ENCODE data around the gene KIAA1614. TPM values are rescaled to one million over a fixed set of nuclear protein-coding genes. Genes with fewer than 3 reads are reported as not detected.

The KIAA1614 gene
- total RNA-seq, 4 donors from 2014 or later, result 1.0 to 17.1 (median 6.6) TPM

DNA sequence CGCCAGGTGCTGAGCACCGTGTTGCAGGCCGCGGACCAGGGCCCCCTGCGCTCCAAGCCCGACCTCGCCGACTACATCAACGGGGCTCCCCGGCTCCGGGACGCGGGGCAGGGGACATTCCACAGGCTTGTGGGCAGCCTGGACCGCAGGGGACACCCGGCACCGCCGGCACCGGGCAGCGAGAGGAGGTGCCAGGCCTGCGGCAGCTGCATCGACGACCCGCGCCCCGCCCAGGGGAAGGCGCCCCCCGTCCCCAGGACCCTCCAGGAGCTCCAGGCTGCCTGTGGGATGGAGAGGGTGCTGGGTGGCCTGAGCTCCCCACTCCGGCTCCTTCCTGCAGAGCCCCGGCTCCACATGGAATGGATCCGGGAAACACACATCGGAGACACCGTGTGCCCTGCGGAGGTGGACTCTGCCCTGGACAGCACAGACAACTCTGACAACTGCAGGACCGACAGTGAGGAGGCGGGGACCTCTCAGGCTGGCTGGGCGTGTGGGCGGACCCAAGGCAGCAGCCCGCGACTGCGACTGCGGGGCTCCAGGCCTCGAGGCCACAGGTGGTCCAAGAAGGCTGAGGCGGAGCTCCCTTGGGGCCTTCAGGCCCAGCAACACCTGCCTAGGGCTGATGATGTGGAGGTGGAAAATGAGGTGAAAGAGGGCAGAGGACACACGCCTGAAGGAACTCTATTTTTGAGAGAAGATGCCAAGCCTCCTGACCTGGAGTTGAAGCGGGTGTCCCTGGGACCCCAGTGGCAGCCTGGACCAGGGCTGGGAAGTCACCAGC is 22.8 kb downstream of the KIAA1614 start:
- TF ChIP-seq, protein P1, sequence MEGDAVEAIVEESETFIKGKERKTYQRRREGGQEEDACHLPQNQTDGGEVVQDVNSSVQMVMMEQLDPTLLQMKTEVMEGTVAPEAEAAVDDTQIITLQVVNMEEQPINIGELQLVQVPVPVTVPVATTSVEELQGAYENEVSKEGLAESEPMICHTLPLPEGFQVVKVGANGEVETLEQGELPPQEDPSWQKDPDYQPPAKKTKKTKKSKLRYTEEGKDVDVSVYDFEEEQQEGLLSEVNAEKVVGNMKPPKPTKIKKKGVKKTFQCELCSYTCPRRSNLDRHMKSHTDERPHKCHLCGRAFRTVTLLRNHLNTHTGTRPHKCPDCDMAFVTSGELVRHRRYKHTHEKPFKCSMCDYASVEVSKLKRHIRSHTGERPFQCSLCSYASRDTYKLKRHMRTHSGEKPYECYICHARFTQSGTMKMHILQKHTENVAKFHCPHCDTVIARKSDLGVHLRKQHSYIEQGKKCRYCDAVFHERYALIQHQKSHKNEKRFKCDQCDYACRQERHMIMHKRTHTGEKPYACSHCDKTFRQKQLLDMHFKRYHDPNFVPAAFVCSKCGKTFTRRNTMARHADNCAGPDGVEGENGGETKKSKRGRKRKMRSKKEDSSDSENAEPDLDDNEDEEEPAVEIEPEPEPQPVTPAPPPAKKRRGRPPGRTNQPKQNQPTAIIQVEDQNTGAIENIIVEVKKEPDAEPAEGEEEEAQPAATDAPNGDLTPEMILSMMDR (IDR thresholded peaks at IDR 0.05), result no peak
- no peak for TF ChIP-seq POLR2A (IDR thresholded peaks at IDR 0.05)
- H3K4me1 ChIP-seq, result no peaks in the 10 kb centered on the region
- no peaks in the 10 kb centered on the region for H3K36me3 ChIP-seq
- intact Hi-C loops (cut with DNase I; ENCODE audit: low total_unique reads), result no loop called here
- DNase-seq, result no peak
- no peaks in the 10 kb centered on the region for H3K27me3 ChIP-seq
- H3K9me3 ChIP-seq, result no peaks in the 10 kb centered on the region
- no peak overlapping the region for H3K4me3 ChIP-seq
- no peak overlapping the region for H3K27ac ChIP-seq

DNA sequence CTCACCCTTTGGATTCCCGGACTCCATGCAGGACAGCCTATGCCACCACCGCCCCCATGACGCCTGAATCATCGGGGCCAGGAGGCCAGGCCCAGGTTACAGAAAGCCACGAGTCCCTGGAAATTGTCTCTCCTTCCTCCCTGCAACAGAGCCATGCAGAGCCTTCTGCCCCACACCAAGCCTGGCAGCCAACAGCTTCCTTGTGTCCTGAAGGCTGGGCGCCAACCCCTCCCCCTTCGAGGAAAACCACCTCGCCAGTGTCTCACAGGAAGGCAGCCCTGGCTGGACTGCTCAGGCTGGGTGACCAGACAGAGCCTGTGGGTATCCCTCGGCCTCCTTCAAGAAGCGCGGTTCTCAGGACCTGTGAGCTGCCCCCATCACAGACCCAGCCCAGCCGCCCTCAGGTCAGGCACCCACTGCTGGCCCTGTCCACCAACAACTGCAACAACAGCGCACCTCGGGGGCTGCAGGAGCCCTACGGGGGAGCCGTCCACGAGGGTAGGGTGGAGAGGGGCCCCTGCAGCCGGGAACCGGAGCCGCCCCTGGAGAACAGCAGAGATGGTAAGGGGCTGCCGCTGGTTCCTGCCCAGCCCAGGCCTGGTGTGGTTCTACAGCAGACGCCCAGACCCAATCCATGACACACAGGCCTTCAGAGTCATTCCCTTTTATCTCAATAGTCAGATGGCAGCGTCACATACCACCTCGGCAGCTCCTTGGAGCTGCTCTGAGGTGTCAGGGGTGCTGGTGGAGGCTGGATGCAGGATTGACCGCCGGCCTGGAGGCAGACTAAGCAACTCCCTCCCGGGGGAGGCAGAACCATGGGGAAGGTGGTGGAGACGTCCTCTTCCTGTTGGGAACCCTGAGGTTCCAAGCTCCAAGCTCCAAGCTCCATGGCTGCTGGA is 23.7 kb downstream of the KIAA1614 start:
- Histone ChIP-seq H3K4me3 (no peak overlapping the region), H3K36me3 (no peaks in the 10 kb centered on the region), H3K27ac (no peak overlapping the region), H3K27me3 (no peaks in the 10 kb centered on the region), H3K9me3 (no peaks in the 10 kb centered on the region), H3K4me1 (no peaks in the 10 kb centered on the region)
- no peak for DNase-seq
- TF ChIP-seq POLR2A (IDR thresholded peaks at IDR 0.05), result no peak
- TF ChIP-seq, protein P1 (IDR thresholded peaks at IDR 0.05), result no peak
- intact Hi-C loops (cut with DNase I; ENCODE audit: low total_unique reads), result no loop called here

DNA sequence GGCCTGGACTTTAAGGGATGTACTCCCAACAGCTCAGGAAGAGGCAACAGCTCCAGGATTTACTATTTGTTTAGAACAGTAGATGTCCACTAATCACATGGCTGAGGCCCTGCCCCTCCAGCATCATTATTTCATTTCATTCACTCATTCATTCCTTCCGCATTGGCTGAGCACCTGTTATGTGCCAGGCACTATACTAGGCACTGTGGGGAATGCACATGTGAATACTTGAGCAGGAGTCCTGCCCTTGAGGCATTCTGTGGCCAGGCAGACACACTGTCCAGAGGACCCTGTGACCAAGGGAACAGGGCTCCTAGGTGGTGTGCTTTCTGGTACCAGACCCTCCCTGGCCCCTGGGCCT is 24.3 kb downstream of the KIAA1614 start:
- H3K36me3 ChIP-seq, result no peaks in the 10 kb centered on the region

DNA sequence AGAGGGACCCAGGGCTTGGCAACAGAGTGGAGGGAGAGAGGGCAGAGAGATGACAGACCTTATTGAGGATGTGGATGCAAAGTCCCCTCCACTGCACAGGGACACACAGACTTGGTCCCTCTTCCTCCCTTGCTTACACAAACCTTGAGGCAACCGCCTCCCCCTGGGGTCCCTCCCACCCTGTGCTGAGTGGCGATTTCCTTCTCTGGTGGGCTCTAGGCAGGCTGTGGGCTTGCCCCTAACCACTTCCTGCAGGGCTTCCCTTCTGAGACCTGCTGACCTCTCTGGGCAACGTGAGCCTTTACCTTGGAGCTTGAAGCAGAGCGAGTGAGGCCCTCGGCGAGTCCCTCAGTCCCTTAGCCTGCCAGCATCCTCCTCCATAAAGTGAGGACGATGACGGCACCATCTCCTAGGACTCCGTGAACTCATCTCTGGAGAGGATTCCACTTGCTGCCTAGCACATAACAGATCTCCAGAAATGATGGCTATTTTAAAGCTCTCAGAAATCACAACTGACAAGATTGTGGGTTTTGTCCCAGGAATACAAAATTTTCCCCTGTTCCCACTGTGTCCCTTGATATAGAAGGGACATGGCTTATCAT is 25.0 kb downstream of the KIAA1614 start:
- Histone ChIP-seq H3K4me1 (no peaks in the 10 kb centered on the region), H3K36me3 (no peaks in the 10 kb centered on the region), H3K27ac (no peak overlapping the region), H3K9me3 (no peaks in the 10 kb centered on the region), H3K4me3 (no peak overlapping the region), H3K27me3 (no peaks in the 10 kb centered on the region)
- DNase-seq, result no peak
- intact Hi-C loops (cut with DNase I; ENCODE audit: low total_unique reads), result no loop called here
- no peak for TF ChIP-seq POLR2A (IDR thresholded peaks at IDR 0.05)
- TF ChIP-seq, protein P1 (IDR thresholded peaks at IDR 0.05), result no peak

More for the DNA sequence above, 24.3 kb downstream of the KIAA1614 start:
- no peak for DNase-seq
- Histone ChIP-seq H3K9me3 (no peaks in the 10 kb centered on the region), H3K27ac (no peak overlapping the region), H3K4me1 (no peaks in the 10 kb centered on the region), H3K27me3 (no peaks in the 10 kb centered on the region), H3K4me3 (no peak overlapping the region)
- TF ChIP-seq, protein P1 (IDR thresholded peaks at IDR 0.05), result no peak
- TF ChIP-seq POLR2A (IDR thresholded peaks at IDR 0.05), result no peak
- intact Hi-C loops (cut with DNase I; ENCODE audit: low total_unique reads), result no loop called here
